Measurements from ENCODE around the gene PPM1E. TPM values are rescaled to one million over a fixed set of nuclear protein-coding genes. Genes with fewer than 3 reads are reported as not detected.
"Not testable (repeated sequence)": the region's sequence is repeated elsewhere in the genome, so short reads cannot be mapped to it uniquely, and the experiment has no call there.

Gene PPM1E
- total RNA-seq, 4 donors from 2014 or later, result under 0.01 to 0.23 TPM; not detected in 2

- intact Hi-C loops (cut with DNase I), result no loop called here
- Histone ChIP-seq H3K9me3 (no peaks in the 10 kb centered on the region), H3K4me3 (no peak overlapping the region), H3K27me3 (peaks cover 0 to 4% (median 0%) of the 10 kb centered on the region in 4 donors), H3K27ac (no peak overlapping the region), H3K4me1 (no peaks in the 10 kb centered on the region), H3K36me3 (no peaks in the 10 kb centered on the region)
- TF ChIP-seq POLR2A (IDR thresholded peaks at IDR 0.05), result no peak
- no peak for TF ChIP-seq CTCF (IDR thresholded peaks at IDR 0.05)
- DNase-seq, result no peak
- 70 to 85% methylated on average over 7 of the region's 7 CpGs for WGBS, 2 donors
These were observed 32.5 kb downstream of the PPM1E start for GRCh38 chr17:58788199-58788598.

DNA sequence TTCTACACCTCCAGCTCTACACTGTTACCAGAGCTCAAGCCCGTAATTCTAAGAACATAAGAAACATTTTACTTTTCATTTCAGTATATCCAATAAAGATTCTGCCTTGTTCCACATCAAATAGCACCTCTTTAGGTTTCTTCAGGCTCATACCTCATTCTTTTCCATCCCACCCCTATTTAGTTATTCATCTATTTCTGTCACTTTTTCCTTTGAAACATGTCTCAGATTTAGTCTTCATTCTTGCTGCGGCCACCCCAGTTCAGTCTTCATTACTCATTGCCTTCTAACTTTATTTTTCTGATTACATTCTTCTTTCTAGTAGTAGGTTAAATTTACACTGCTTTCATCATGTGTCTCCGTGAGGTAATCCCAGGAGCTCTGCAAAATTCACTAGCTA is 33.5 kb downstream of the PPM1E start:
- H3K4me1 ChIP-seq, result no peaks in the 10 kb centered on the region
- no peaks in the 10 kb centered on the region for H3K36me3 ChIP-seq
- H3K4me3 ChIP-seq, result no peak overlapping the region
- TF ChIP-seq POLR2A (IDR thresholded peaks at IDR 0.05), result no peak
- no peak for TF ChIP-seq CTCF (IDR thresholded peaks at IDR 0.05)
- 75 to 80% methylated on average over 3 of the region's 3 CpGs for WGBS, 2 donors
- intact Hi-C loops (cut with DNase I), result no loop called here
- DNase-seq, result no peak
- no peak overlapping the region for H3K27ac ChIP-seq
- H3K9me3 ChIP-seq, result no peaks in the 10 kb centered on the region
- H3K27me3 ChIP-seq, result peaks cover 0 to 4% (median 0%) of the 10 kb centered on the region in 4 donors

DNA sequence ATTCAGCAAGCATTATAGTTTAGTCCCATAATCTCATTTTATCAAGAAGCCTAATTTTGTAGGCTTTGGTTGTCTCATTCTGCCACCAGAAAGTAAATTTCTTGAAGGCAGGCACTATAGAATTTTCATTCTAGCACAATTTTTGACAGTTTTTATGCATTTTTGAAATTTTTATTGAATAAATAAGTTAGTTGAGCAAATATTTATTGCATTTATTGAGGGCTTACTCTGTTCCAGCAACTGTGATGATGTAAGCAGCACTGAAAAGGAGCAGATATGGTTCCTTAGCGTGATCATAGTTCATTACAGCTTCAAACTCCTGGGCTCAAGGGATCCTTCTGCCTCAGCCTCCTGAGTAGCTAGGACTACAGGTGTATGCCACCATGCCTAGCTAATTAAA is 34.2 kb downstream of the PPM1E start:
- intact Hi-C loops (cut with DNase I), result no loop called here
- Histone ChIP-seq H3K4me1 (no peaks in the 10 kb centered on the region), H3K36me3 (no peaks in the 10 kb centered on the region), H3K4me3 (no peak overlapping the region), H3K27me3 (peaks cover 0 to 4% (median 0%) of the 10 kb centered on the region in 4 donors), H3K27ac (no peak overlapping the region), H3K9me3 (no peaks in the 10 kb centered on the region)
- DNase-seq, result no peak
- WGBS, 2 donors, result 93 to 100% methylated on average over 1 of the region's 1 CpG
- TF ChIP-seq CTCF (IDR thresholded peaks at IDR 0.05) (no peak), POLR2A (IDR thresholded peaks at IDR 0.05) (no peak)

DNA sequence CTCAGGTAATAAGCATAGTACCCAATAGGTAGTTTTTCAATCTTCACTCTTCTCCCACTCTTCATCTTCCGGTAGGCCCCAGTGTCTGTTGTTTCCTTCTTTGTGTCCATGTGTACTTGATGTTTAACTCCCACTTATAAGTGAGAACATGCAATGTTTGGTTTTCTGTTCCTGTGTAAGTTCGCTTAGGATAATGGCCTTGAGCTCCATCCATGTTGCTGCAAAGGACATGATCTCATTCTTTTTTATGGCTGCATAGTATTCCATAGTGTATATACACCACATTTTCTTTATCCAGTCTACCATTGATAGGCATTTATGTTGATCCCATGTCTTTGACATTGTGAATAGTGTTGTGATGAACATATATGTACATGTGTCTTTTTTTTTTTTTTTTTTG is 38.9 kb downstream of the PPM1E start:
- H3K4me1 ChIP-seq; H3K36me3 ChIP-seq; H3K9me3 ChIP-seq; H3K27ac ChIP-seq; H3K27me3 ChIP-seq; intact Hi-C loops (cut with DNase I); H3K4me3 ChIP-seq; DNase-seq: not testable (repeated sequence)
- WGBS, 2 donors, result 86 to 100% methylated on average over 2 of the region's 2 CpGs

- intact Hi-C loops (cut with DNase I), result no loop called here
- Histone ChIP-seq H3K36me3 (no peaks in the 10 kb centered on the region), H3K9me3 (no peaks in the 10 kb centered on the region), H3K4me1 (no peaks in the 10 kb centered on the region), H3K27me3 (no peaks in the 10 kb centered on the region), H3K27ac (no peak overlapping the region), H3K4me3 (no peak overlapping the region)
- WGBS, 2 donors, result 44 to 59% methylated on average over 1 of the region's 1 CpG
- DNase-seq, result no peak
- TF ChIP-seq POLR2A (IDR thresholded peaks at IDR 0.05) (no peak), CTCF (IDR thresholded peaks at IDR 0.05) (no peak)
These were observed 46.5 kb downstream of the PPM1E start for GRCh38 chr17:58802188-58802587.

GRCh38 chr17:58806046-58806445 is 50.4 kb downstream of the PPM1E start:
- WGBS, 2 donors, result 85 to 90% methylated on average over 5 of the region's 5 CpGs

More at GRCh38 chr17:58806046-58806445, 50.4 kb downstream of the PPM1E start:
- H3K9me3 ChIP-seq, result no peaks in the 10 kb centered on the region
- DNase-seq, result no peak
- no peak for TF ChIP-seq POLR2A (IDR thresholded peaks at IDR 0.05)
- TF ChIP-seq CTCF (IDR thresholded peaks at IDR 0.05), result no peak
- no peaks in the 10 kb centered on the region for H3K4me1 ChIP-seq
- intact Hi-C loops (cut with DNase I), result no loop called here
- no peak overlapping the region for H3K4me3 ChIP-seq
- H3K27me3 ChIP-seq, result no peaks in the 10 kb centered on the region
- H3K36me3 ChIP-seq, result no peaks in the 10 kb centered on the region
- no peak overlapping the region for H3K27ac ChIP-seq

Data from esophagus squamous epithelium (tissue), 5 donors.